Measurements from ENCODE around the gene PEDS1. TPM values are rescaled to one million over a fixed set of nuclear protein-coding genes. Genes with fewer than 3 reads are reported as not detected.

Gene PEDS1
- total RNA-seq, 1 donor from 2014 or later: 25.5 TPM

DNA sequence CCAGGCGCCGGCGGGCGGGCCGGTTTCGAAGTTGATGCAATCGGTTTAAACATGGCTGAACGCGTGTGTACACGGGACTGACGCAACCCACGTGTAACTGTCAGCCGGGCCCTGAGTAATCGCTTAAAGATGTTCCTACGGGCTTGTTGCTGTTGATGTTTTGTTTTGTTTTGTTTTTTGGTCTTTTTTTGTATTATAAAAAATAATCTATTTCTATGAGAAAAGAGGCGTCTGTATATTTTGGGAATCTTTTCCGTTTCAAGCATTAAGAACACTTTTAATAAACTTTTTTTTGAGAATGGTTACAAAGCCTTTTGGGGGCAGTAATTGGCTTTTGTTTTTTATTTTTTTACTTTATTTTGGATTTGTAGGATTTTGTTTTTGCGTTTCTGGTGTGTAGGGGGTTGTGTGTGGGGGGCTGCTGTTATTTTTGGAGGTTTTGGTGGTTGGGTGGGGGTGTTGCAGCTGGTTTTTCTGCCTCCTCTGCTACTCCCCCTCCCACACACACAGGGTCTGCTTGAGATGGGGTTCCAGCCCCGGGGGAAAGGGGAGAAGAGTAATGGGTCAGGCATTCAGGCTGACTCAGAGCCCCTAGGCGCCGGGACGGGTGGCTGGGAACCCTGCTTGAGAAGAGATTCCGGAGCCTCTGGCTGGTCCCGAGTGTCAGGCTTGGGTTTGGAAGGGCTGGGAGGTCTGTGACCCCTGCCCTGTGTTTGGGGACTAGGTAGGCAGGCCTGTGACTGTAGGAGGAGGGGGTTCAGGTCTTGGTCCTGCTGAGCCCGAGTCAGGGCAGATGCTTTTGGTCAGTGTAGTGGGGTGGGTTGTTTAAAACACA lies 39.1 kb upstream of the PEDS1 start:
- H3K4me1 ChIP-seq: peaks cover 46% of the 10 kb centered on the region
- peak in 1 of 2 donors; percentile 93 for DNase-seq (ENCODE audit: extremely low spot score in 2 of 2)
- intact Hi-C loops (cut with DNase I): loop anchor here (5.0 kb wide), 1 partner anchor 210 kb away; no protein-coding TSS in a partner anchor
- peak overlapping the region; percentile 100 for H3K27ac ChIP-seq
- TF ChIP-seq CTCF (IDR thresholded peaks at IDR 0.05) (no peak), POLR2AphosphoS5 (IDR thresholded peaks at IDR 0.05; ENCODE audit: insufficient read depth in 1 of 2, low read depth in 1 of 2) (peak; percentile 10 to 69), POLR2A (IDR thresholded peaks at IDR 0.05) (peak in 1 of 2 donors; percentile 33)
- H3K4me3 ChIP-seq: peak overlapping the region; percentile 88 to 98
- no peaks in the 10 kb centered on the region for H3K27me3 ChIP-seq
- H3K36me3 ChIP-seq: peaks cover 0 to 15% of the 10 kb centered on the region in 2 donors
- H3K9me3 ChIP-seq: no peaks in the 10 kb centered on the region

DNA sequence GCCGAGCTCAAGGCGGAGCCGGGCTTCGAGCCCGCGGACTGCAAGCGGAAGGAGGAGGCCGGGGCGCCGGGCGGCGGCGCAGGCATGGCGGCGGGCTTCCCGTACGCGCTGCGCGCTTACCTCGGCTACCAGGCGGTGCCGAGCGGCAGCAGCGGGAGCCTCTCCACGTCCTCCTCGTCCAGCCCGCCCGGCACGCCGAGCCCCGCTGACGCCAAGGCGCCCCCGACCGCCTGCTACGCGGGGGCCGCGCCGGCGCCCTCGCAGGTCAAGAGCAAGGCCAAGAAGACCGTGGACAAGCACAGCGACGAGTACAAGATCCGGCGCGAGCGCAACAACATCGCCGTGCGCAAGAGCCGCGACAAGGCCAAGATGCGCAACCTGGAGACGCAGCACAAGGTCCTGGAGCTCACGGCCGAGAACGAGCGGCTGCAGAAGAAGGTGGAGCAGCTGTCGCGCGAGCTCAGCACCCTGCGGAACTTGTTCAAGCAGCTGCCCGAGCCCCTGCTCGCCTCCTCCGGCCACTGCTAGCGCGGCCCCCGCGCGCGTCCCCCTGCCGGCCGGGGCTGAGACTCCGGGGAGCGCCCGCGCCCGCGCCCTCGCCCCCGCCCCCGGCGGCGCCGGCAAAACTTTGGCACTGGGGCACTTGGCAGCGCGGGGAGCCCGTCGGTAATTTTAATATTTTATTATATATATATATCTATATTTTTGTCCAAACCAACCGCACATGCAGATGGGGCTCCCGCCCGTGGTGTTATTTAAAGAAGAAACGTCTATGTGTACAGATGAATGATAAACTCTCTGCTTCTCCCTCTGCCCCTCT lies 38.2 kb upstream of the PEDS1 start:
- H3K4me1 ChIP-seq: peaks cover 52% of the 10 kb centered on the region

DNA sequence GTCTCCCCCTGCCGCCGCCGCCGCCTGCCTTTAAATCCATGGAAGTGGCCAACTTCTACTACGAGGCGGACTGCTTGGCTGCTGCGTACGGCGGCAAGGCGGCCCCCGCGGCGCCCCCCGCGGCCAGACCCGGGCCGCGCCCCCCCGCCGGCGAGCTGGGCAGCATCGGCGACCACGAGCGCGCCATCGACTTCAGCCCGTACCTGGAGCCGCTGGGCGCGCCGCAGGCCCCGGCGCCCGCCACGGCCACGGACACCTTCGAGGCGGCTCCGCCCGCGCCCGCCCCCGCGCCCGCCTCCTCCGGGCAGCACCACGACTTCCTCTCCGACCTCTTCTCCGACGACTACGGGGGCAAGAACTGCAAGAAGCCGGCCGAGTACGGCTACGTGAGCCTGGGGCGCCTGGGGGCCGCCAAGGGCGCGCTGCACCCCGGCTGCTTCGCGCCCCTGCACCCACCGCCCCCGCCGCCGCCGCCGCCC lies 37.6 kb upstream of the PEDS1 start:
- no peak for TF ChIP-seq POLR2AphosphoS5 (IDR thresholded peaks at IDR 0.05; ENCODE audit: insufficient read depth in 1 of 2, low read depth in 1 of 2)
- no peak for TF ChIP-seq CTCF (IDR thresholded peaks at IDR 0.05)
- TF ChIP-seq POLR2A (IDR thresholded peaks at IDR 0.05): no peak
- Histone ChIP-seq H3K27ac (peak overlapping the region; percentile 100), H3K4me1 (peaks cover 56% of the 10 kb centered on the region), H3K36me3 (peaks cover 0 to 15% of the 10 kb centered on the region in 2 donors), H3K27me3 (no peaks in the 10 kb centered on the region), H3K9me3 (no peaks in the 10 kb centered on the region), H3K4me3 (peak overlapping the region; percentile 88 to 98)
- intact Hi-C loops (cut with DNase I): loop anchor here (1.0 to 5.0 kb wide), 3 partner anchors 114 to 211 kb away; no protein-coding TSS in a partner anchor
- peak in 1 of 2 donors; percentile 93 for DNase-seq (ENCODE audit: extremely low spot score in 2 of 2)

More for the DNA sequence above, 38.2 kb upstream of the PEDS1 start:
- peak overlapping the region; percentile 88 to 98 for H3K4me3 ChIP-seq
- peak overlapping the region; percentile 100 for H3K27ac ChIP-seq
- no peaks in the 10 kb centered on the region for H3K27me3 ChIP-seq
- TF ChIP-seq CTCF (IDR thresholded peaks at IDR 0.05) (peak in 1 of 3 experiments; percentile 17), POLR2AphosphoS5 (IDR thresholded peaks at IDR 0.05; ENCODE audit: insufficient read depth in 1 of 2, low read depth in 1 of 2) (peak in 1 of 2 donors; percentile 62), POLR2A (IDR thresholded peaks at IDR 0.05) (no peak)
- DNase-seq (ENCODE audit: extremely low spot score in 2 of 2): no peak
- H3K36me3 ChIP-seq: peaks cover 0 to 15% of the 10 kb centered on the region in 2 donors
- H3K9me3 ChIP-seq: no peaks in the 10 kb centered on the region
- intact Hi-C loops (cut with DNase I): loop anchor here (1.0 to 5.0 kb wide), 3 partner anchors 114 to 211 kb away; no protein-coding TSS in a partner anchor

DNA sequence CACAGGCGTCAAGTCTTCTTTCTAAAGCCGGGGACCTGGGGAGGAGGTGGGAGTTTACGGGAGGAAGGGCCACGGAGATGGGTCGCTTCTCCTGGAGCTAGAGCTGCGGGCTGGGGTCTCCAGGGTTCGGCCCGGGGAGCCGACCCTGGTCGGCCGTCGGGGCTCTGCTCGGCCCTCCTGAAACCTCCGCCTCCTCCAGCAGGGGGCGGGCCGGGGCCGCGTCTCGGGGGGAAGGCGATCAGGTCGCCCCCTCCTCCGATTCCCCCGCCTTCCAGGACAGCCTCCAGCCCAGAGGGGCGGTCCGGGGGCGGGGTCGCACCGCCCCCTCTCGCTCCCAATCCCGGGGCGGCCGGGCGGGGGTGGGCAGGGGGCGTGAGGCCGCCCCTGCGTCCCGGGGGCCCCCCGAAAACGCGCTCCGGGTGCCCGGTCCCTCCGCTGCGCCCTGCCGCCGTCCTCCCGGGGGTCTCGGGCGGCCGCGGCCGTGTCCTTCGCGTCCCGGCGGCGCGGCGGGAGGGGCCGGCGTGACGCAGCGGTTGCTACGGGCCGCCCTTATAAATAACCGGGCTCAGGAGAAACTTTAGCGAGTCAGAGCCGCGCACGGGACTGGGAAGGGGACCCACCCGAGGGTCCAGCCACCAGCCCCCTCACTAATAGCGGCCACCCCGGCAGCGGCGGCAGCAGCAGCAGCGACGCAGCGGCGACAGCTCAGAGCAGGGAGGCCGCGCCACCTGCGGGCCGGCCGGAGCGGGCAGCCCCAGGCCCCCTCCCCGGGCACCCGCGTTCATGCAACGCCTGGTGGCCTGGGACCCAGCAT lies 36.9 kb upstream of the PEDS1 start, which contains the start of gene CEBPB:
Gene CEBPB, plus strand, starts transcription at position 580 of the 814 bp plus-strand sequence. Its CDS starts 204 bp downstream, at position 784.
- TF ChIP-seq POLR2A (IDR thresholded peaks at IDR 0.05) (peak; percentile 95 to 100), CTCF (IDR thresholded peaks at IDR 0.05) (peak; percentile 68 to 97 (median 86)), POLR2AphosphoS5 (IDR thresholded peaks at IDR 0.05; ENCODE audit: insufficient read depth in 1 of 2, low read depth in 1 of 2) (peak in 1 of 2 donors; percentile 88)
- H3K4me3 ChIP-seq: peak within 1 kb of the TSS; percentile 88 to 98
- H3K4me1 ChIP-seq: peaks cover 51% of the 10 kb centered on the region
- H3K27ac ChIP-seq: peak within 1 kb of the TSS; percentile 100
- peak in 1 of 2 donors; percentile 95 for DNase-seq (ENCODE audit: extremely low spot score in 2 of 2)
- no peaks in the 10 kb centered on the region for H3K9me3 ChIP-seq
- peaks cover 0 to 15% of the 10 kb centered on the region in 2 donors for H3K36me3 ChIP-seq
- intact Hi-C loops (cut with DNase I): loop anchor here (1.0 to 5.0 kb wide), 3 partner anchors 115 to 212 kb away; no protein-coding TSS in a partner anchor
- no peaks in the 10 kb centered on the region for H3K27me3 ChIP-seq

All from vagina (tissue), 2 donors.